Activated CD4-positive, alpha-beta memory T cell treated with anti-CD3 and anti-CD28 coated beads for 36 hours (primary cell): ENCODE measurements around the gene ALG1L2. TPM values are rescaled to one million over a fixed set of nuclear protein-coding genes. Genes with fewer than 3 reads are reported as not detected.
"Not testable (repeated sequence)": the region's sequence is repeated elsewhere in the genome, so short reads cannot be mapped to it uniquely, and the experiment has no call there.

Experiments
- CTCF ChIA-PET: fragments of 350-600 bp; sonication (Branson Sonifier 250); formaldehyde crosslinking; loops from one replicate; lab custom pipeline; 2021; ENCODE audit warnings: antibody characterized with exemption, inconsistent platforms; lab: Charles Lee
- POLR2A ChIA-PET: fragments of 350-600 bp; sonication (Branson Sonifier 250); formaldehyde crosslinking; loops from one replicate; lab custom pipeline; 2021; ENCODE audit warnings: antibody characterized with exemption; lab: Charles Lee
- DNase-seq: peaks from one replicate; pipeline ENCODE4 v3.0.0-alpha.2; 2020
- H3K27ac Mint-ChIP-seq: one replicate; pipeline ENCODE4 v1.8.0; 2021; ENCODE audit warnings: mixed read lengths
- H3K27me3 Mint-ChIP-seq: one replicate; pipeline ENCODE4 v1.8.0; 2021; ENCODE audit warnings: mixed read lengths
- H3K36me3 Mint-ChIP-seq: one replicate; pipeline ENCODE4 v1.8.0; 2021; ENCODE audit warnings: mixed read lengths
- H3K4me1 Mint-ChIP-seq: one replicate; pipeline ENCODE4 v1.8.0; 2021; ENCODE audit warnings: low read depth, mixed read lengths
- H3K4me3 Mint-ChIP-seq: one replicate; pipeline ENCODE4 v1.8.0; 2021; ENCODE audit warnings: mild to moderate bottlenecking, mixed read lengths
- H3K9me3 Mint-ChIP-seq: one replicate; pipeline ENCODE4 v1.8.0; 2021; ENCODE audit warnings: mixed read lengths
- intact Hi-C: fragments of 100-400 bp; cut with micrococcal nuclease; formaldehyde crosslinking; loops from one replicate; pipeline ENCODE4 v1.15.1; 2023
- total RNA-seq, 2 experiments: library from RNA; stranded (reverse); gene quantifications; one replicate each; pipeline ENCODE4 v1.2.3, GENCODE V29; 2021

The ALG1L2 gene
- total RNA-seq, 2 experiments from 2014 or later = not detected

DNA sequence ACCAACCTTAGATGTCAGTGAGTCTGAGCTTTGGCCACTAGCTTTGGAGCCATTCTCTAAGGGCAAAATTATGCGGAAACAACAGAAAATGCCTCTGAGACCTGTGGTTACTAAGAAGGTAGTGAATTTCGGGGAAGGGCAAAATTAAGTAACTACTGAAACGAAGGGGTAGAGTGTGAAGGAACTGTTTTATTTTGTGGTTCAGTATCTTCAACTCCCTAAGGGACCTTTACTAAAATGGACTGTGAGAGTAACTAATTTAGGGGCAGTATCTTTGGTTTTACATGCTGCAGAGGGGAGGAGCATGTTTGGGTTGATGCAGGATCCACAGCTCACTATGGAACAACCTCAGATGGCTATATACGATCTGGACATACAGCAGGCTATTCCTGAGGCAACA lies 8.0 kb upstream of the ALG1L2 start:
- no peaks in the 10 kb centered on the region for H3K27me3 Mint-ChIP-seq
- DNase-seq = no peak
- no peaks in the 10 kb centered on the region for H3K36me3 Mint-ChIP-seq
- H3K27ac Mint-ChIP-seq = no peak overlapping the region
- intact Hi-C loops = no loop called here
- POLR2A ChIA-PET = no interaction called here
- no peaks in the 10 kb centered on the region for H3K4me1 Mint-ChIP-seq
- no peaks in the 10 kb centered on the region for H3K9me3 Mint-ChIP-seq
- H3K4me3 Mint-ChIP-seq = no peak overlapping the region
- CTCF ChIA-PET = no interaction called here

DNA sequence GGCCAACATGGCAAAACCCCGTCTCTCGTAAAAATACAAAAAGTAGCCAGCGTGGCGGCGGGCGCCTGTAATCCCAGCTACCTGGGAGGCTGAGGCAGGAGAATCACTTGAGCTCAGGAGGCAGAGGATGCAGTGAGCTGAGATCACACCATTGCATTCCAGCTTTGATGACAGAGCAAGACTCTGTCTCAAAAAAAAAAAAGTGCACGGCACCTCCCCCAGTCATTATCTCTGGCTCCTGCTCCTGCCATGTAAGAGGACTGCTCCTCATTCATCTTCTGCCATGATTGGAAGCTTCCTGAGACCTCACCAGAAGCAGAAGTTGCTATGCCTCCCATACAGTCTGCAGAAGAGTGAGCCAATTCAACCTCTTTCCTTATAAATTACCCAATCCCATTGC lies 4.0 kb upstream of the ALG1L2 start:
- Mint-ChIP-seq H3K4me3 (no peak overlapping the region), H3K27me3 (peaks cover 2% of the 10 kb centered on the region), H3K36me3 (no peaks in the 10 kb centered on the region), H3K4me1 (no peaks in the 10 kb centered on the region), H3K9me3 (no peaks in the 10 kb centered on the region), H3K27ac (no peak overlapping the region)
- intact Hi-C loops = no loop called here
- ChIA-PET CTCF (no interaction called here), POLR2A (no interaction called here)
- no peak for DNase-seq

DNA sequence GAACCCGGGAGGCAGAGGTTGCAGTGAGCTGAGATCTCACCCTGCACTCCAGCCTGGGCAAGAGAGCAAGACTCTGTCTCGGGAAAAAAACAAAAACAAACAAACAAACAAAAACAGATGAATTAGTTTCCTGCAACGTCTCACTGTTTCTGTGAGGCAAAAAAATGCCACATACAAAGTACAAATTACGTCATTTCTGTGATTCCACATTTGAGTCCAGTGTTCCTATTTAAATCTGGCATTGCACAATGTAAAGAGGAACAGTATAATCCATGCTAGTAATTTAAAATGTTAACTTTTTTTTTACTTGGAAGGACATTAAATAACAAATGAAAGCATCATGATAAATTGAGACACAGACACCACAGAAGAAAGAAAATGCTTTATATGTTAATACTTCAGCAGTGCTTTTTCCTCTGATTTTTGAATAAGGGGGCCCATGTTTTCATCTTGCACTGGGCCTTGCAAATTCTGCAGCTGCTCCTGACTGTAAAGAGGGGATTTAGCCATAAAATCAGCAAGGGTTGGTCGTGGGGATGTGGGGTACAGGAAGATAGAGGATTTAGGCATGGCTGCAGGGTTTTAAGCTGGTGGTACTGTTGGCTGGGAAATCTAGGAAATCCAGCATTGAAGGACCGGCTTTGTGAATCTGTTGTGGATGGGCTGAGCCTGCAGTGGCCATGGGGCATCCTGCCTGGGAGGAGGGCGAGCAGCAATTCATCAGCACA lies 1.9 kb downstream of the ALG1L2 start:
- H3K4me3 Mint-ChIP-seq, H3K36me3 Mint-ChIP-seq, H3K9me3 Mint-ChIP-seq, H3K27ac Mint-ChIP-seq, H3K27me3 Mint-ChIP-seq, H3K4me1 Mint-ChIP-seq, intact Hi-C loops, POLR2A ChIA-PET, DNase-seq, CTCF ChIA-PET: not testable (repeated sequence)

DNA sequence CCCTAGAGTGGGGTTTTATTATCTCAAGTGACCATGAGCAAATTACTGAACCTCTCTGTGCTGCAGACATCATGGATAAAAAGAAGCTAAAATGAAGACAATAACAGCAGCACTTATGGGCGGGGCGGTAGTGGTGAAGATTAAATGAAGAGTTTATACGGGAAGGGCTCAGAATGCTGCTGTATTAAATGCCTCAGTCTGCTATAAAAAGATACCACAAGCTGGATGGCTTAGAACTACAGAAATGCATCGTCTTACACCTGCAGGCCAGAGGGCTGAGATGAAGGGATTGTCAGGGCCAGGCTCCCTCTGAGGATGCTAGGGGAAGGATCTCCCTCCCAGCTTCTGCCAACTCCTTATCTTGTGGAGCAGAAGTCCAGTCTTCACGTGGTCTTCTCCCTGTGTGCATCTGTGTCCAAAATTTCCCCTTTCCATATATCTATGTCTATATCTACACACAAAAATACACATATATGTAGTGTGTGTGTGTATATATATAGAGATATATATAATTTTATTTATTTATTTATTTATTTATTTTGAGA lies 2.9 kb downstream of the ALG1L2 start:
- no peak overlapping the region for H3K4me3 Mint-ChIP-seq
- H3K27me3 Mint-ChIP-seq = peaks cover 2% of the 10 kb centered on the region
- intact Hi-C loops = no loop called here
- no peaks in the 10 kb centered on the region for H3K36me3 Mint-ChIP-seq
- CTCF ChIA-PET = no interaction called here
- no peak overlapping the region for H3K27ac Mint-ChIP-seq
- POLR2A ChIA-PET = no interaction called here
- DNase-seq = no peak
- no peaks in the 10 kb centered on the region for H3K4me1 Mint-ChIP-seq
- no peaks in the 10 kb centered on the region for H3K9me3 Mint-ChIP-seq

GRCh38 chr3:130085881-130086280 lies 4.2 kb downstream of the ALG1L2 start:
- intact Hi-C loops = no loop called here
- ChIA-PET POLR2A (no interaction called here), CTCF (no interaction called here)
- Mint-ChIP-seq H3K27ac (no peak overlapping the region), H3K9me3 (no peaks in the 10 kb centered on the region), H3K4me3 (no peak overlapping the region), H3K36me3 (no peaks in the 10 kb centered on the region), H3K27me3 (peaks cover 2% of the 10 kb centered on the region), H3K4me1 (no peaks in the 10 kb centered on the region)
- DNase-seq = no peak

DNA sequence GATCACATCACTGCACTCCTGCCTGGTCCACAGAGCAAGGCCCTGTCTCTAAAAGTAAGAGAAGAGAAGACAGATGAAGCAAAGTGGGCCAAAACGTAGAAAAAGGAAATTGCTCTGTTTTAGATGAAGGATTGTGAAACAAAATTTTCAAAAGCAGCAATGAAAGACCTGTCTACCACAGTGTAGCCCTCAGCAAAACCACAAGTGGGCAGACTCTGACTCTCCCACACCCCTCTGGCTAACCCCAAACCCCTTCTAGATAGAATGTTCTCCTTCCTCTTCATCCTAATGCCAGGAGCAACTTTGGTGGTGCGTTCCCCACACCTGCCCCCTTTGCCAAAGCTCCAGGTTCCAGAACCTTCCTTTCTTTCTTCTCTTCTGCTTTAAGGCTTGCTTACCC lies 5.0 kb downstream of the ALG1L2 start:
- H3K36me3 Mint-ChIP-seq, intact Hi-C loops, H3K27me3 Mint-ChIP-seq, CTCF ChIA-PET, DNase-seq, H3K27ac Mint-ChIP-seq, H3K4me3 Mint-ChIP-seq, H3K4me1 Mint-ChIP-seq, H3K9me3 Mint-ChIP-seq, POLR2A ChIA-PET: not testable (repeated sequence)

DNA sequence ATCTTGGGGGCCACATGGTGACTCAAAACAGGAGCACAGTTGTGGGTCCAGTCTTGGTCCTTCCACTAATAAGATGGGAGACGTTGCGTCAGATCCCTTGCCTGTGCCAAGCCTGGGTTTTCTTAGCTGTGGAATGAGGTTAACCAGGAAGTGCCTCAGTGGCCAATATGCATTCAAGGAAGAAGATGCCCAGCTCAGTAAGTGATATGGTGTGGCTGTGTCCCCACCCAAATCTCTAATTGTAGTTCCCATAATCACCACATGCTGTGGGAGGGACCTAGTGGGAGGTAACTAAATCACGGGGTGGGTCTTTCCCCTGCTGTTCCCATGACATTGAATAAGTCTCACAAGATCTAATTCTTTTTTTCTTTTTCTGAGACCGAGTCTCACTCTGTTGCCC lies 6.4 kb downstream of the ALG1L2 start:
- intact Hi-C loops = loop anchor here (2.0 kb wide), 1 partner anchor 45 kb away; no protein-coding TSS in a partner anchor
- ChIA-PET POLR2A (no interaction called here), CTCF (interaction anchor here (0.7 kb wide), 1 partner anchor 45 kb away, joined by 3 read pairs; no protein-coding TSS in a partner anchor)
- Mint-ChIP-seq H3K36me3 (no peaks in the 10 kb centered on the region), H3K27me3 (no peaks in the 10 kb centered on the region), H3K9me3 (no peaks in the 10 kb centered on the region), H3K4me3 (no peak overlapping the region), H3K27ac (no peak overlapping the region), H3K4me1 (peaks cover 1% of the 10 kb centered on the region)
- DNase-seq = no peak

DNA sequence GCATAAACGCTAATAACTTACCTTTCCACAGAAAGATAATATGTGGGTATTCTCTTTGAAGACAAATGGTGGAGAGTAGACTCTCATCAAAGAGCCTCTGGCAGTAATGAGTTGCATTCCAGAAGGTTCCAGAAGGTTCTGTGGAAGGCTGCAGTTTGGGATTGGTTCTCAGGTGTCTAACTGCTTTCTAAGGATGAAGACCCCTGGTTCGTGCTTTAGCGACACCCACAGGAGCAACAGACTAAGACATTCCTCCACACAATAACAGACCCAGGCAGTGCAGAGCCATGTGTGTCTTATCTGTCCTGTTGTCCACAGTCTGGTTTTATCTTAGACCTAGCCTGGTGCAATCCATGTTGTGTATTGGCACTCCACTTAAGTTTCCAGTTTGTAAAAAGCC lies 9.1 kb downstream of the ALG1L2 start:
- CTCF ChIA-PET = interaction anchor here (1.2 kb wide), 1 partner anchor 52 kb away, joined by 3 read pairs; no protein-coding TSS in a partner anchor
- peaks cover 20% of the 10 kb centered on the region for H3K4me1 Mint-ChIP-seq
- H3K4me3 Mint-ChIP-seq, POLR2A ChIA-PET, H3K9me3 Mint-ChIP-seq, H3K27me3 Mint-ChIP-seq, H3K27ac Mint-ChIP-seq, DNase-seq, H3K36me3 Mint-ChIP-seq: not testable (repeated sequence)
- intact Hi-C loops = loop anchor here (10.0 kb wide), 1 partner anchor 146 kb away; no protein-coding TSS in a partner anchor

DNA sequence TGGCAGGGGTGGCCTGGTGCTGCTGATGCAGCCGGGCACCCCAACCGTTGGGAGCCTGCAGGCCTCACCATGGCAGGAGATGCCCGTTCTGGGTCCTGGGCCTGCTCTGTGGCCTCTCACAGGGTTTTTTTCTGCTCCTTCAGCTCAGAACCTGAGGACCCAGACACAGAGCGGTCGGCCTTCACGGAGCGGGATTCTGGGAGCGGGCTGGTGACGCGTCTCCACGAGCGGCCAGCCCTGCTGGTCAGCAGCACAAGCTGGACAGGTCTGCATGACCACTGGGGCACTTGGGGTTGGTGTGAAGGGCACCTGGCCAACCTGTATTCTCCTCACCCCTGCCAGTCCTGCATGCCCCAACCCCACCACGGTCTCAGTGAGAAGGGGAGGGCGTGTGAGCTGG lies 10.3 kb downstream of the ALG1L2 start:
- intact Hi-C loops = loop anchor here (10.0 kb wide), 1 partner anchor 147 kb away; no protein-coding TSS in a partner anchor
- no peak for DNase-seq
- peaks cover 20% of the 10 kb centered on the region for H3K4me1 Mint-ChIP-seq
- H3K27ac Mint-ChIP-seq = no peak overlapping the region
- ChIA-PET CTCF (no interaction called here), POLR2A (no interaction called here)
- no peak overlapping the region for H3K4me3 Mint-ChIP-seq
- no peaks in the 10 kb centered on the region for H3K27me3 Mint-ChIP-seq
- no peaks in the 10 kb centered on the region for H3K36me3 Mint-ChIP-seq
- no peaks in the 10 kb centered on the region for H3K9me3 Mint-ChIP-seq

GRCh38 chr3:130093741-130094391 lies 12.2 kb downstream of the ALG1L2 start:
- intact Hi-C loops = loop anchor here (2.0 to 10.0 kb wide), 2 partner anchors 65 to 149 kb away; no protein-coding TSS in a partner anchor

DNA sequence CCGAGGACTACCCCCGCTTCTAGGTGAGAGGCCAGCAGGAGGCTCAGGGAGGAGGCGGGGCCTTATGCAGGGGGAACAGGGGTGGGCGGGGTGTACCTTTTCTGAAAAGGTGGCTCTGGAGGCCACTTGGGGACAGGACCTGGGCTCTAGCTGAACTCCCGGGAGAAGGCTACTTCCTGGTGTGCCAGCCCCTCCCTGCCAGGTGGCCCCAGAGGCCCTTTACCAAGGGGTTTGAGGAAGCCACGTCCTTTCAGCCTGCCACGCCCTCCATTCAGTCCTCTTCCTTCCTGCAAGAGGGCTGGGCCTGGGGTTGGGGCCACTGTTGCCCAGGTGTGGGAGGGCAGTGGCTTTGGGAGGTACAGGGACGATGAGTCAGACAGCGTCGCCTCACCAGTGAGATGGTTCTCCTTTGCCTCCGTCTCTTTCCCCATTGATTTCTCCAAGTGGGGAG lies 12.9 kb downstream of the ALG1L2 start:
- H3K4me3 Mint-ChIP-seq = peak overlapping the region; percentile 12
- H3K27ac Mint-ChIP-seq = peak overlapping the region; percentile 33
- H3K27me3 Mint-ChIP-seq, CTCF ChIA-PET, POLR2A ChIA-PET, H3K9me3 Mint-ChIP-seq, H3K36me3 Mint-ChIP-seq: not testable (repeated sequence)
- intact Hi-C loops = loop anchor here (2.0 to 10.0 kb wide), 2 partner anchors 66 to 150 kb away; no protein-coding TSS in a partner anchor
- DNase-seq = peak; percentile 62
- H3K4me1 Mint-ChIP-seq = peaks cover 25% of the 10 kb centered on the region

More at GRCh38 chr3:130093741-130094391, 12.2 kb downstream of the ALG1L2 start:
- H3K27me3 Mint-ChIP-seq = peaks cover 1% of the 10 kb centered on the region
- DNase-seq = peak; percentile 69
- no peaks in the 10 kb centered on the region for H3K36me3 Mint-ChIP-seq
- no peaks in the 10 kb centered on the region for H3K9me3 Mint-ChIP-seq
- H3K4me1 Mint-ChIP-seq = peaks cover 25% of the 10 kb centered on the region
- peak overlapping the region; percentile 57 for H3K27ac Mint-ChIP-seq
- POLR2A ChIA-PET = no interaction called here
- CTCF ChIA-PET = interaction anchor here (0.8 kb wide), 1 partner anchor 12 kb away, joined by 3 read pairs; no protein-coding TSS in a partner anchor
- peak overlapping the region; percentile 34 for H3K4me3 Mint-ChIP-seq

DNA sequence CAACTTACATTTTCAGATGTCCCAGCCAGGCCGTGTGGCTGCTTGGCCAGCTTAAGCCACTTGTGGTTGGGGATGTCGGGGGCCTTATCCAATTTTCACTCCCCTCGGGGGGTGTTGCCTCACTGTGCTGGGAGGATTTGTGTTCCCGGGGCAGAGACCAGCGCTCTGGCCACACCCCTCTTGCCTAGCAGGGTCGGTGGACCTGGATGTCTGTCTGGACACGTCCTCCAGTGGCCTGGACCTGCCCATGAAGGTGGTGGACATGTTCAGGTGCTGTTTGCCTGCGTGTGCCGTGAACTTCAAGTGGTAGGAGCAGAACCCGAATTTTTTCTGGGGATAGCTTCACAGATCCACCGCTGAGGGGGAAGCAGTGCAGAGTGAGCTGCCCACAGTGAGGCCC lies 14.2 kb downstream of the ALG1L2 start:
- intact Hi-C loops = loop anchor here (2.0 to 10.0 kb wide), 2 partner anchors 67 to 151 kb away; no protein-coding TSS in a partner anchor
- not testable (repeated sequence) for H3K27ac Mint-ChIP-seq, H3K4me3 Mint-ChIP-seq, H3K27me3 Mint-ChIP-seq, H3K9me3 Mint-ChIP-seq, DNase-seq, H3K36me3 Mint-ChIP-seq
- peaks cover 25% of the 10 kb centered on the region for H3K4me1 Mint-ChIP-seq
- POLR2A ChIA-PET = interaction anchor here (0.6 kb wide), 1 partner anchor 167 kb away, joined by 4 read pairs; no protein-coding TSS in a partner anchor
- CTCF ChIA-PET = interaction anchor here (2.5 kb wide), 1 partner anchor 154 kb away, joined by 10 read pairs; no protein-coding TSS in a partner anchor
